ENCODE results near the gene POU3F4.

The POU3F4 gene

DNA sequence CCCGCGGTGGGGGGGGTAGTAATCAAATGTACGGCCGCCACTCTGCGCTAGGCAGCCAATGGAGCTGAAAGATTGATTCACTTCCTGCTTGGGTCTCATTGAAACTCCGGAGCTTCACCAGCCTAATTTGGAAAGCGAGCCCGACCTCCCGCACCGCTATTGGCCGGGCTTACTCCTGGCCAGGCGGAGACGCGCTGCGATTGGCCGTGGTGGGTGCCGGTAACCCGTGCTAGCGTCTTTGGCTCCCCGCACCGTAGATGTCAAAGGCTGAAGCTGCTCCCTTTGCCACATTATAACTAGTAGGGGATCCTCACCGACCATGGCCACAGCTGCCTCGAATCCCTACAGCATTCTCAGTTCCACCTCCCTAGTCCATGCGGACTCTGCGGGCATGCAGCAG lies at the start of gene POU3F4:
POU3F4 (plus strand) TSS at position 285 of the 400 bp plus-strand sequence; CDS start at position 320, 35 bp downstream.
- no peak for DNase-seq

GRCh38 chrX:83469551-83469950 lies 38.5 kb upstream of the POU3F4 start:
- DNase-seq, result no peak

- no peak for DNase-seq
Measured at GRCh38 chrX:83495898-83496297, 12.2 kb upstream of the POU3F4 start.

GRCh38 chrX:83501003-83501402 lies 7.1 kb upstream of the POU3F4 start:
- DNase-seq, result no peak

DNA sequence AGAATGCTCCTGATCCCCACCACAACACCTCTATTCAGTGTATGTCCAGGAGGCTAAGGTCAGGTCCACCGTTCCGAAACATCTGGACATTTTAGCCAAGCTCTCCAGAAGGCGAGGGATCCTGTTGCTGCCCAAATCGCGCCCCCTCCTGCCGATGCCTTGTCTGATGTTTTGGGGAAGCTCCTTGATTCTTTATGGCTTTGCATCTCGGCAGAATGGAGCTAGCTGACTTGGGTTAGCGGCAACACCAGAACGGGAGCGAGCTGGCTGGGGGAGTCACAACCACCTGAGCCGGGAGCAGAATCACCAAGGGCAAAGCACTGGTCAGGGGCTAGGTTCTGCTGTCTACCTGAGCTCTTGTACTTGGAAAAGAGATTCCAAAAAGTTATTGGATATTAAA lies 6.6 kb upstream of the POU3F4 start:
- no peak for DNase-seq

GRCh38 chrX:83504721-83505479 lies 3.2 kb upstream of the POU3F4 start:
- no peak for DNase-seq

GRCh38 chrX:83508526-83509253 lies 600 bp downstream of the POU3F4 start:
- no peak for DNase-seq

- DNase-seq, result no peak
Measured at GRCh38 chrX:83509254-83509801, 1.2 kb downstream of the POU3F4 start.

GRCh38 chrX:83510510-83511062 lies 2.5 kb downstream of the POU3F4 start:
- no peak for DNase-seq

GRCh38 chrX:83511208-83511607 lies 3.1 kb downstream of the POU3F4 start:
- DNase-seq, result no peak

- DNase-seq, result no peak
Measured at GRCh38 chrX:83512111-83512510, 4.0 kb downstream of the POU3F4 start.

- DNase-seq, result no peak
Measured at GRCh38 chrX:83516597-83516996, 8.5 kb downstream of the POU3F4 start.

DNA sequence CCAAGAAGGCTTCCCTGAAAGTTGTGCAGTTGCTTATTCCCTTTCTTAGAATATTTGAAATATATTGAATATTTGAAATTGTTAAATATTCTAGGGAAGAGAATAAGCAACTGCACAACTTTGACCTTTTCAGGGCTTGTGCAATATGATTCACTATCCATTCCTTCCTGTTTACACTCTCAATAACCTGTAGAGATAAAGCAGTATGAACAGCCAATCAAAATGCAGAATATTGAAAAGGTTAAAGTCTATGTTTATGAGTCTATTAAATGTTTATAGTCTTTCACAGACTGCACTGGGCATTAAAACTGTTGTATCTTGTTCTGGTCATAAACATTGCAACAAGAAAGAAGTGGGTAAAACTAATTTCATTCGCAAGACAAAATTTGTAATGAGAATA lies 13.8 kb downstream of the POU3F4 start:
- no peak for DNase-seq

GRCh38 chrX:83529950-83530349 lies 21.9 kb downstream of the POU3F4 start:
- DNase-seq, result no peak

DNA sequence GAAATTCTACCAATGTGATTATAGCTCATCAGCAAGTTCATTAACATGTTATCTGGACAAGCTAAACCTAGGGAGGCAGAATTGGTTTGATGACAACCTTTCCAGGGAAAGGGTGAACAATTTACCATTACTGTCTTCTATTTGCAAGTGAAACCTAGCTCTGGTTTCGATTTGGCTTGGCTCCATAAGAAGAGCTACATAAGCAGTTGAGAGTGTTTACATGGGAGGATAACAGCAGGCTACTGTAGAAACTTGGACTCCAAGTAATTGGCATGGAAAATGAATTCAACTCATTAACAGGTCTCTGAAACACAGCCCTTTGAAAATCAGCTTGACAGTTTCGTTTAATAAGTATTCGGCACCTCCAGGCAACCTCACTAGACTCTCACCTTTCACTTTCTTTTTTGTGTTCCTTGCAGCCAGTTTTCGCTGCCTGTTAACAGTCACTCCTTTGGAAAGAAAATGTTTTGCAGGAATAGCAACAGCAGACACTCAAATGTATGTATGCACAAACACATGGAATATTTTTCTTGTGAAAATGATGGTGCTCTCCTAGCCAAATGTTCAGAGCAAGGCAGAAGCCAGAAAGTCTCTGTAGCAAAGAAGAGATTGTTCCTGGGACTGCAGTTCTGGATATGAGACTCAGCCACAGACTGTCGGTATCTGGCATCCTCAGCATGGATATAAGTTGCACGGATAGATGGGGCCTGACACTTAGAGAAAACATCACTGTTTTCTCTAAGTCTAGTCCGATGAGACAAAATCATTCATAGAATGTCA lies 27.5 kb downstream of the POU3F4 start:
- no peak for DNase-seq

Measured in amniotic stem cell (primary cell).